Right atrium auricular region (tissue), 2 donors: ENCODE results near the gene ATRN. TPM values are rescaled to one million over a fixed set of nuclear protein-coding genes. Genes with fewer than 3 reads are reported as not detected.

Experiments used
- DNase-seq: peaks from one replicate; pipeline ENCODE4 v3.0.0-alpha.2; 2019; ENCODE audit warnings: low spot score
- H3K27ac ChIP-seq, 2 donors: fragments of 200-600 bp; sonication (generic); 1 replicate in 1 of 2; 2 replicates in 1 of 2; pipeline ENCODE4 v1.5.1; 2016 to 2019
- H3K27me3 ChIP-seq, 2 donors: fragments of 200-600 bp; sonication (generic); one replicate each; pipeline versions ENCODE4 v1.5.1 to v1.6.0; 2017 to 2019
- H3K36me3 ChIP-seq: fragments of 200-600 bp; sonication (generic); one replicate; pipeline ENCODE4 v1.5.1; 2016
- H3K4me1 ChIP-seq, 2 donors: fragments of 200-600 bp; sonication (generic); one replicate each; pipeline versions ENCODE4 v1.5.1 to v1.6.0; 2017 to 2019
- H3K4me3 ChIP-seq, 2 donors: fragments of 200-600 bp; sonication (generic); 1 replicate in 1 of 2; 2 replicates in 1 of 2; pipeline ENCODE4 v1.5.1; 2017 to 2019; ENCODE audit warnings: mild to moderate bottlenecking in 1 of 2, moderate library complexity in 1 of 2
- H3K9me3 ChIP-seq, 2 donors: fragments of 200-600 bp; sonication (generic); one replicate each; pipeline ENCODE4 v1.5.1; 2019
- total RNA-seq, 2 donors: library from RNA; depleted of rRNA; stranded (reverse); fragments of >200 nt; gene quantifications; one replicate each; pipeline ENCODE4 v1.1.0, GENCODE V29; 2016
- TF ChIP-seq, protein P1 (sequence below), 2 donors: fragments of 200-600 bp; sonication (generic); IDR thresholded peaks; one replicate each; pipeline ENCODE4 v1.5.1; 2019; ENCODE audit warnings: antibody characterized with exemption in 2 of 2

The ATRN gene
- total RNA-seq, 2 donors from 2014 or later: 22.5 to 28.1 TPM

- TF ChIP-seq, protein P1, sequence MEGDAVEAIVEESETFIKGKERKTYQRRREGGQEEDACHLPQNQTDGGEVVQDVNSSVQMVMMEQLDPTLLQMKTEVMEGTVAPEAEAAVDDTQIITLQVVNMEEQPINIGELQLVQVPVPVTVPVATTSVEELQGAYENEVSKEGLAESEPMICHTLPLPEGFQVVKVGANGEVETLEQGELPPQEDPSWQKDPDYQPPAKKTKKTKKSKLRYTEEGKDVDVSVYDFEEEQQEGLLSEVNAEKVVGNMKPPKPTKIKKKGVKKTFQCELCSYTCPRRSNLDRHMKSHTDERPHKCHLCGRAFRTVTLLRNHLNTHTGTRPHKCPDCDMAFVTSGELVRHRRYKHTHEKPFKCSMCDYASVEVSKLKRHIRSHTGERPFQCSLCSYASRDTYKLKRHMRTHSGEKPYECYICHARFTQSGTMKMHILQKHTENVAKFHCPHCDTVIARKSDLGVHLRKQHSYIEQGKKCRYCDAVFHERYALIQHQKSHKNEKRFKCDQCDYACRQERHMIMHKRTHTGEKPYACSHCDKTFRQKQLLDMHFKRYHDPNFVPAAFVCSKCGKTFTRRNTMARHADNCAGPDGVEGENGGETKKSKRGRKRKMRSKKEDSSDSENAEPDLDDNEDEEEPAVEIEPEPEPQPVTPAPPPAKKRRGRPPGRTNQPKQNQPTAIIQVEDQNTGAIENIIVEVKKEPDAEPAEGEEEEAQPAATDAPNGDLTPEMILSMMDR (IDR thresholded peaks at IDR 0.05): no peak
Observed at GRCh38 chr20:3667434-3668037, 196.7 kb downstream of the ATRN start.

GRCh38 chr20:3669710-3670367 is 199.0 kb downstream of the ATRN start:
- H3K9me3 ChIP-seq: no peaks in the 10 kb centered on the region
- H3K36me3 ChIP-seq: no peaks in the 10 kb centered on the region
- H3K4me3 ChIP-seq: no peak overlapping the region
- TF ChIP-seq, protein P1 (IDR thresholded peaks at IDR 0.05): no peak
- DNase-seq: no peak
- no peaks in the 10 kb centered on the region for H3K27me3 ChIP-seq
- no peak overlapping the region for H3K27ac ChIP-seq
- peaks cover 0 to 5% of the 10 kb centered on the region in 2 donors for H3K4me1 ChIP-seq

More at GRCh38 chr20:3667434-3668037, 196.7 kb downstream of the ATRN start:
- Histone ChIP-seq H3K9me3 (no peaks in the 10 kb centered on the region), H3K4me3 (no peak overlapping the region), H3K27ac (no peak overlapping the region), H3K27me3 (no peaks in the 10 kb centered on the region), H3K36me3 (no peaks in the 10 kb centered on the region), H3K4me1 (peaks cover 0 to 2% of the 10 kb centered on the region in 2 donors)
- DNase-seq: no peak

- Histone ChIP-seq H3K4me1 (peaks cover 0 to 5% of the 10 kb centered on the region in 2 donors), H3K27ac (no peak overlapping the region), H3K9me3 (no peaks in the 10 kb centered on the region), H3K27me3 (no peaks in the 10 kb centered on the region), H3K36me3 (no peaks in the 10 kb centered on the region), H3K4me3 (no peak overlapping the region)
- DNase-seq: no peak
- TF ChIP-seq, protein P1 (IDR thresholded peaks at IDR 0.05): no peak
Observed at GRCh38 chr20:3670511-3670910, 199.7 kb downstream of the ATRN start.

- H3K36me3 ChIP-seq: no peaks in the 10 kb centered on the region
- H3K4me1 ChIP-seq: peaks cover 0 to 5% of the 10 kb centered on the region in 2 donors
- no peaks in the 10 kb centered on the region for H3K27me3 ChIP-seq
- TF ChIP-seq, protein P1 (IDR thresholded peaks at IDR 0.05): no peak
- DNase-seq: no peak
- H3K27ac ChIP-seq: no peak overlapping the region
- no peaks in the 10 kb centered on the region for H3K9me3 ChIP-seq
- H3K4me3 ChIP-seq: no peak overlapping the region
Observed at GRCh38 chr20:3670945-3671344, 200.1 kb downstream of the ATRN start.

GRCh38 chr20:3671986-3672546 is 201.2 kb downstream of the ATRN start:
- Histone ChIP-seq H3K36me3 (no peaks in the 10 kb centered on the region), H3K4me1 (peaks cover 0 to 12% of the 10 kb centered on the region in 2 donors), H3K27ac (no peak overlapping the region), H3K4me3 (no peak overlapping the region), H3K27me3 (no peaks in the 10 kb centered on the region), H3K9me3 (no peaks in the 10 kb centered on the region)
- DNase-seq: no peak
- TF ChIP-seq, protein P1 (IDR thresholded peaks at IDR 0.05): no peak
